ENCODE results near the gene ANKRD23. TPM values are rescaled to one million over a fixed set of nuclear protein-coding genes. Genes with fewer than 3 reads are reported as not detected.
"Not testable (repeated sequence)": the region's sequence is repeated elsewhere in the genome, so short reads cannot be mapped to it uniquely, and the experiment has no call there.

ANKRD23 gene
- total RNA-seq, 1 donor from 2014 or later: 5.7 TPM

DNA sequence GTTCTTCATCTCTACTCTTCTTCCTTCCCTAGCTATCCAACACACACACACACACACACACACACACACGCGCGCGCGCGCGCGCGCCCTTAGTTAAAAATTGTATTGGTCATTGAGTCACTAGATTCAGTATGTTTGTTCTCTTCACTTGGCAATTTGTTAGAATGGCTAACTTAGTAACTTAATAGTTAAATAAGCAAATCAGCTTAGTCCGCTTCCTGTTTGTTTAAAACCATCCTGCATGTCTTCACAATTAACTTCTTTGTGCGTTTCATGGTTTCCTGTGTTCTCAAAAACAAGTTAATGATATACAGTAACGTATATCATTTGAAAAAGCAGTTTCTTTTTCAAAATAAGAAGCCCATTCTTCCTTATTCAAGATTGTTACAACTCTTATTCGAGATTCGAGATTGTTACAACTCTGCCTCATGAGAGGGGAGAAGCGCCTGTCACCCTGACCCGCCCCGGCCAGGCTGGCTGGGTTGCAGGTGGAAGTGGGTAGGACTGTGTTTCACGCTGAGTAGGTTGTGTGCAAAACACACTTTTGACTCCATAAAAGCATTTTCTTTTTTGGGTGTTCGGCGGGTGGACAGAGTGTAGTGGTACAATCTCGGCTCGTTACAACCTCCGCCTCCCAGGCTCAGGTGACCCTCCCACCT lies 37.2 kb downstream of the ANKRD23 start:
- Mint-ChIP-seq H3K4me3 (ENCODE audit: unreplicated experiment) (no peak overlapping the region), H3K27ac (ENCODE audit: unreplicated experiment) (peak overlapping the region; percentile 56), H3K4me1 (ENCODE audit: low read depth, unreplicated experiment) (peaks cover 14% of the 10 kb centered on the region), H3K27me3 (ENCODE audit: unreplicated experiment) (peaks cover 7% of the 10 kb centered on the region), H3K9me3 (ENCODE audit: unreplicated experiment) (peaks cover 5% of the 10 kb centered on the region), H3K36me3 (ENCODE audit: unreplicated experiment) (no peaks in the 10 kb centered on the region)
- no peak for DNase-seq
- TF ChIP-seq, protein P1, sequence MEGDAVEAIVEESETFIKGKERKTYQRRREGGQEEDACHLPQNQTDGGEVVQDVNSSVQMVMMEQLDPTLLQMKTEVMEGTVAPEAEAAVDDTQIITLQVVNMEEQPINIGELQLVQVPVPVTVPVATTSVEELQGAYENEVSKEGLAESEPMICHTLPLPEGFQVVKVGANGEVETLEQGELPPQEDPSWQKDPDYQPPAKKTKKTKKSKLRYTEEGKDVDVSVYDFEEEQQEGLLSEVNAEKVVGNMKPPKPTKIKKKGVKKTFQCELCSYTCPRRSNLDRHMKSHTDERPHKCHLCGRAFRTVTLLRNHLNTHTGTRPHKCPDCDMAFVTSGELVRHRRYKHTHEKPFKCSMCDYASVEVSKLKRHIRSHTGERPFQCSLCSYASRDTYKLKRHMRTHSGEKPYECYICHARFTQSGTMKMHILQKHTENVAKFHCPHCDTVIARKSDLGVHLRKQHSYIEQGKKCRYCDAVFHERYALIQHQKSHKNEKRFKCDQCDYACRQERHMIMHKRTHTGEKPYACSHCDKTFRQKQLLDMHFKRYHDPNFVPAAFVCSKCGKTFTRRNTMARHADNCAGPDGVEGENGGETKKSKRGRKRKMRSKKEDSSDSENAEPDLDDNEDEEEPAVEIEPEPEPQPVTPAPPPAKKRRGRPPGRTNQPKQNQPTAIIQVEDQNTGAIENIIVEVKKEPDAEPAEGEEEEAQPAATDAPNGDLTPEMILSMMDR (IDR thresholded peaks at IDR 0.05; ENCODE audit: partially characterized antibody, unreplicated experiment): no peak

DNA sequence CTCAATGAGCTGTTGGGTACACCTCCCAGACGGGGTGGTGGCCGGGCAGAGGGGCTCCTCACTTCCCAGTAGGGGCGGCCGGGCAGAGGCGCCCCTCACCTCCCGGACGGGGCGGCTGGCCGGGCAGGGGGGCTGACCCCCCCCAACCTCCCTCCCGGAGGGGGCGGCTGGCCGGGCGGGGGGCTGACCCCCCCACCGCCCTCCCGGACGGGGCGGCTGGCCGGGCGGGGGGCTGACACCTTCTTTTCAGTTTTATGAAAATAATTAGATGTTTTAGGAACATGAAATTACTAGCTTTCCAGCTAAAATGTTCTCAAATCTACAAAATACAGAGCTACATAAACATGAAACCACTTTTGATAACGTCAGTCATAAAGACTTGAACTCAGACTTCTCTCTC lies 37.9 kb downstream of the ANKRD23 start:
- not testable (repeated sequence) for H3K36me3 Mint-ChIP-seq (ENCODE audit: unreplicated experiment); H3K9me3 Mint-ChIP-seq (ENCODE audit: unreplicated experiment)

DNA sequence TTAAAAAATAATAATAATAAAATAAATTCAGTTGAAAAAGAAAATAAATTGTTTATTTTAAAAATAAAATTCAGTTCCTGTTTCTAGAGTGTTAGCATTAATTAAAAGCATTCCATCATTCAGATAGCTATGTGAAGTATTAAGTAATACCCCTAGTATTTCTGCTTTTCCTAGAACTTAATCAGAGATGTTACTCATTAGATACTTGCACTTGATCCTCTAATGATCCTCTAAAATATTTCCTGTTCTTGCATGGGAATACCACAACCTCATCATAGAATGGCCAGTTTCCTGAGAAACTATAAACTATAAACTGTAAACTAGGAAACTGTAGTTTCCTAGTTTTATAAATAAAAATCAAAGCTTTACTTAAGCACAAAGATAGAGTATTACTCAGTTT lies 38.8 kb downstream of the ANKRD23 start:
- H3K4me3 Mint-ChIP-seq (ENCODE audit: unreplicated experiment): no peak overlapping the region
- H3K27ac Mint-ChIP-seq (ENCODE audit: unreplicated experiment): peak overlapping the region; percentile 73
- no peaks in the 10 kb centered on the region for H3K36me3 Mint-ChIP-seq (ENCODE audit: unreplicated experiment)
- DNase-seq: no peak
- H3K27me3 Mint-ChIP-seq (ENCODE audit: unreplicated experiment): peaks cover 2% of the 10 kb centered on the region
- TF ChIP-seq, protein P1 (IDR thresholded peaks at IDR 0.05; ENCODE audit: partially characterized antibody, unreplicated experiment): no peak
- peaks cover 5% of the 10 kb centered on the region for H3K9me3 Mint-ChIP-seq (ENCODE audit: unreplicated experiment)
- H3K4me1 Mint-ChIP-seq (ENCODE audit: low read depth, unreplicated experiment): peaks cover 4% of the 10 kb centered on the region

More for the DNA sequence above, 37.9 kb downstream of the ANKRD23 start:
- not testable (repeated sequence) for H3K27me3 Mint-ChIP-seq (ENCODE audit: unreplicated experiment); DNase-seq; H3K27ac Mint-ChIP-seq (ENCODE audit: unreplicated experiment); H3K4me3 Mint-ChIP-seq (ENCODE audit: unreplicated experiment); H3K4me1 Mint-ChIP-seq (ENCODE audit: low read depth, unreplicated experiment)

DNA sequence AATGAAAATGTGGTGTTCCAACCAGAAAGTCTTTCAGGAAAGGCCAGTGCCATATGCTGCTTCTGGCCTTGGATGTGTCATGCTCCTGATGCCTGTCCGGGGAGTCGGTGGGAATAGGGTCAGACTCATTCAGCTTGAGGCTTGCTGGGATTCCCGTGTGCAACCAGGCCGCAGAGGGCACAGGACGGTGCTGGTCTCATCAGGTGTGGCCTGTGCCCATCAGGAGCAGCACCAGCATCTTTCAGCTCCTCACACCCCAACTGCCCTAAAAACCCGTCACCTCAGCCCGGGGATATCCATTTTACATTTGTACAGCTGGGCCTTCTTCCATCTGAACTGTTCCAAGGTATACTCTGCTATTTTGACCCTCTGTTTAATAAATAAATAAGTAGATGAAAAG lies 41.1 kb downstream of the ANKRD23 start:
- peaks cover 3% of the 10 kb centered on the region for H3K9me3 Mint-ChIP-seq (ENCODE audit: unreplicated experiment)

DNA sequence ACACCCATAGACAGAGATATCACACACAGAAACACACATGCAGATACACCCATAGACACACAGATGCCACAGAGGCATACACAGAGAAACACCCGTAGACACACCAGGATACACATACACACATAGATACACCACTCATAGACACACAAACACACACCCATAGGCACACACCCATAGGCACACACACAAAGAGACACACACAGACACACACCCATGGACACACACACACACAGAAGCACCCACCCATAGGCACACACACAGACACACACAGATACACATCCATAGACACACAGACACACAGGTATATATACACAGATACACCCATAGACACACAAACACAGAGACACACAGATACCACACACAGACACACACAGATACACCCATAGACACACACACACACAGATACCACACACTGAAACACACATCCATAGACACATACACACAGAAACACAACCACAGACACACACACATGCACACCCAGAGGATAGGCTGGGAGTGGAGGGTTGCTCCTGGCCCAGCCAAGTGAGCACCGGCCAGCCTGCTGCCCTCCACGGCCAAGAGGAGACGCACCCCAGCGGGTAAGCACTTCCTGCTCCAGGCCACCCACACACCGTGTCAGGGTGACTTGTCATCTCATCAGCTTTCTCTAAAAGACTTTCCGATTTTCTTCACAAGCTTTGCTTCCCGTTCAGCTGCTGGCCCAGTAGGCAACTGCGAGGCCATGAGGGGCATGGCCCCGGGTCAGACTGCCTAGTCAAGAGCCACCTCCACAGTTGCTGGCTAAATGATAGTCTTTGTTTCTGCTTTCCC lies 41.8 kb downstream of the ANKRD23 start:
- DNase-seq: no peak
- TF ChIP-seq, protein P1 (IDR thresholded peaks at IDR 0.05; ENCODE audit: partially characterized antibody, unreplicated experiment): no peak
- H3K36me3 Mint-ChIP-seq (ENCODE audit: unreplicated experiment): no peaks in the 10 kb centered on the region
- H3K4me1 Mint-ChIP-seq (ENCODE audit: low read depth, unreplicated experiment): peaks cover 3% of the 10 kb centered on the region
- no peak overlapping the region for H3K4me3 Mint-ChIP-seq (ENCODE audit: unreplicated experiment)
- H3K27me3 Mint-ChIP-seq (ENCODE audit: unreplicated experiment): no peaks in the 10 kb centered on the region
- peaks cover 3% of the 10 kb centered on the region for H3K9me3 Mint-ChIP-seq (ENCODE audit: unreplicated experiment)
- no peak overlapping the region for H3K27ac Mint-ChIP-seq (ENCODE audit: unreplicated experiment)

More for the DNA sequence above, 41.1 kb downstream of the ANKRD23 start:
- TF ChIP-seq, protein P1 (IDR thresholded peaks at IDR 0.05; ENCODE audit: partially characterized antibody, unreplicated experiment): no peak
- DNase-seq: no peak
- Mint-ChIP-seq H3K36me3 (ENCODE audit: unreplicated experiment) (no peaks in the 10 kb centered on the region), H3K27me3 (ENCODE audit: unreplicated experiment) (no peaks in the 10 kb centered on the region), H3K4me3 (ENCODE audit: unreplicated experiment) (no peak overlapping the region), H3K27ac (ENCODE audit: unreplicated experiment) (no peak overlapping the region), H3K4me1 (ENCODE audit: low read depth, unreplicated experiment) (peaks cover 3% of the 10 kb centered on the region)
